HAP-1 (cell line): ENCODE results near the gene IL6R.
"Not testable (repeated sequence)": the region's sequence is repeated elsewhere in the genome, so short reads cannot be mapped to it uniquely, and the experiment has no call there.

Source experiments
- DNase-seq, 2 experiments: peaks; one replicate each; pipeline ENCODE4 v3.0.0-alpha.2; 2016 to 2020; ENCODE audit warnings: low spot score in 2 of 2
- H3K27me3 ChIP-seq: fragments of 250-450 bp; sonication (Bioruptor Pico); 2 replicates; pipeline ENCODE4 v1.5.1; 2020; ENCODE audit warnings: low read depth, mild to moderate bottlenecking, moderate library complexity
- H3K36me3 ChIP-seq: fragments of 250-450 bp; sonication (Bioruptor Pico); replicated peaks from 2 replicates; pipeline ENCODE4 v1.5.1; 2020; ENCODE audit warnings: mild to moderate bottlenecking
- H3K4me1 ChIP-seq: fragments of 250-450 bp; sonication (Bioruptor Pico); 2 replicates; pipeline ENCODE4 v1.5.1; 2020; ENCODE audit warnings: mild to moderate bottlenecking
- H3K4me3 ChIP-seq: fragments of 250-450 bp; sonication (Bioruptor Pico); 2 replicates; pipeline ENCODE4 v1.5.1; 2020; ENCODE audit warnings: mild to moderate bottlenecking, moderate library complexity
- H3K9me3 ChIP-seq: fragments of 250-450 bp; sonication (Bioruptor Pico); 2 replicates; pipeline ENCODE4 v1.5.1; 2020; ENCODE audit warnings: mild to moderate bottlenecking, moderate library complexity
- in situ Hi-C: fragments of 300-500 bp; cut with MboI; formaldehyde crosslinking; loops from 3 replicates; pipeline ENCODE4 v1.14.3; 2020; ENCODE audit warnings: low sequenced_read_pairs, inconsistent platforms, mixed read lengths

IL6R gene

GRCh38 chr1:154413177-154413783 is 8.1 kb downstream of the IL6R start:
- in situ Hi-C loops, result no loop called here

GRCh38 chr1:154414606-154415005 is 9.5 kb downstream of the IL6R start:
- H3K27me3 ChIP-seq, result no peaks in the 10 kb centered on the region
- H3K36me3 ChIP-seq, result no peaks in the 10 kb centered on the region
- no peak overlapping the region for H3K4me3 ChIP-seq
- DNase-seq, result no peak
- H3K9me3 ChIP-seq, result no peaks in the 10 kb centered on the region
- H3K4me1 ChIP-seq, result peaks cover 5% of the 10 kb centered on the region
- in situ Hi-C loops, result no loop called here

More at GRCh38 chr1:154413177-154413783, 8.1 kb downstream of the IL6R start:
- H3K27me3 ChIP-seq, result no peaks in the 10 kb centered on the region
- no peaks in the 10 kb centered on the region for H3K9me3 ChIP-seq
- peaks cover 5% of the 10 kb centered on the region for H3K4me1 ChIP-seq
- H3K36me3 ChIP-seq, result no peaks in the 10 kb centered on the region
- no peak overlapping the region for H3K4me3 ChIP-seq
- peak in 1 of 2 experiments; percentile 17 for DNase-seq

GRCh38 chr1:154416471-154417337 is 11.6 kb downstream of the IL6R start:
- in situ Hi-C loops, result no loop called here
- no peaks in the 10 kb centered on the region for H3K27me3 ChIP-seq
- DNase-seq, result no peak
- peaks cover 5% of the 10 kb centered on the region for H3K4me1 ChIP-seq
- no peaks in the 10 kb centered on the region for H3K36me3 ChIP-seq
- no peaks in the 10 kb centered on the region for H3K9me3 ChIP-seq
- no peak overlapping the region for H3K4me3 ChIP-seq

- no peaks in the 10 kb centered on the region for H3K36me3 ChIP-seq
- H3K4me3 ChIP-seq, result no peak overlapping the region
- no peaks in the 10 kb centered on the region for H3K9me3 ChIP-seq
- H3K4me1 ChIP-seq, result peaks cover 5% of the 10 kb centered on the region
- DNase-seq, result no peak
- H3K27me3 ChIP-seq, result no peaks in the 10 kb centered on the region
- in situ Hi-C loops, result no loop called here
Measured at GRCh38 chr1:154417338-154417608, 12.1 kb downstream of the IL6R start.

- Histone ChIP-seq H3K27me3 (no peaks in the 10 kb centered on the region), H3K9me3 (no peaks in the 10 kb centered on the region), H3K36me3 (no peaks in the 10 kb centered on the region), H3K4me1 (peaks cover 2% of the 10 kb centered on the region), H3K4me3 (no peak overlapping the region)
- DNase-seq, result no peak
- in situ Hi-C loops, result no loop called here
Measured at GRCh38 chr1:154418062-154418921, 13.1 kb downstream of the IL6R start.

- Histone ChIP-seq H3K9me3 (no peaks in the 10 kb centered on the region), H3K36me3 (no peaks in the 10 kb centered on the region), H3K27me3 (no peaks in the 10 kb centered on the region), H3K4me3 (no peak overlapping the region), H3K4me1 (no peaks in the 10 kb centered on the region)
- no peak for DNase-seq
- in situ Hi-C loops, result no loop called here
Measured at GRCh38 chr1:154418923-154419619, 13.9 kb downstream of the IL6R start.

GRCh38 chr1:154419620-154420571 is 14.8 kb downstream of the IL6R start:
- in situ Hi-C loops, result no loop called here
- H3K4me1 ChIP-seq, result no peaks in the 10 kb centered on the region
- no peak overlapping the region for H3K4me3 ChIP-seq
- DNase-seq, result no peak
- H3K36me3 ChIP-seq, result no peaks in the 10 kb centered on the region
- no peaks in the 10 kb centered on the region for H3K27me3 ChIP-seq
- no peaks in the 10 kb centered on the region for H3K9me3 ChIP-seq

GRCh38 chr1:154420961-154421924 is 16.1 kb downstream of the IL6R start:
- no peak for DNase-seq
- no peaks in the 10 kb centered on the region for H3K9me3 ChIP-seq
- in situ Hi-C loops, result no loop called here
- no peaks in the 10 kb centered on the region for H3K4me1 ChIP-seq
- H3K36me3 ChIP-seq, result no peaks in the 10 kb centered on the region
- H3K4me3 ChIP-seq, result no peak overlapping the region
- H3K27me3 ChIP-seq, result no peaks in the 10 kb centered on the region

GRCh38 chr1:154422049-154422448 is 16.9 kb downstream of the IL6R start:
- H3K4me3 ChIP-seq, H3K27me3 ChIP-seq, H3K36me3 ChIP-seq, H3K4me1 ChIP-seq, in situ Hi-C loops, H3K9me3 ChIP-seq, DNase-seq: not testable (repeated sequence)

GRCh38 chr1:154422521-154422920 is 17.4 kb downstream of the IL6R start:
- no peaks in the 10 kb centered on the region for H3K27me3 ChIP-seq
- no peaks in the 10 kb centered on the region for H3K4me1 ChIP-seq
- H3K4me3 ChIP-seq, result no peak overlapping the region
- no peak for DNase-seq
- in situ Hi-C loops, result no loop called here
- H3K9me3 ChIP-seq, result no peaks in the 10 kb centered on the region
- no peaks in the 10 kb centered on the region for H3K36me3 ChIP-seq

GRCh38 chr1:154423304-154423987 is 18.3 kb downstream of the IL6R start:
- Histone ChIP-seq H3K9me3 (no peaks in the 10 kb centered on the region), H3K27me3 (no peaks in the 10 kb centered on the region), H3K4me3 (no peak overlapping the region), H3K4me1 (no peaks in the 10 kb centered on the region), H3K36me3 (no peaks in the 10 kb centered on the region)
- peak in 1 of 2 experiments; percentile 14 for DNase-seq
- in situ Hi-C loops, result no loop called here

GRCh38 chr1:154423988-154424326 is 18.8 kb downstream of the IL6R start:
- in situ Hi-C loops, result no loop called here
- no peak overlapping the region for H3K4me3 ChIP-seq
- H3K4me1 ChIP-seq, result no peaks in the 10 kb centered on the region
- no peaks in the 10 kb centered on the region for H3K9me3 ChIP-seq
- DNase-seq, result no peak
- no peaks in the 10 kb centered on the region for H3K36me3 ChIP-seq
- H3K27me3 ChIP-seq, result no peaks in the 10 kb centered on the region
